ENCODE data around the gene ZSCAN20.

ZSCAN20 gene

DNA sequence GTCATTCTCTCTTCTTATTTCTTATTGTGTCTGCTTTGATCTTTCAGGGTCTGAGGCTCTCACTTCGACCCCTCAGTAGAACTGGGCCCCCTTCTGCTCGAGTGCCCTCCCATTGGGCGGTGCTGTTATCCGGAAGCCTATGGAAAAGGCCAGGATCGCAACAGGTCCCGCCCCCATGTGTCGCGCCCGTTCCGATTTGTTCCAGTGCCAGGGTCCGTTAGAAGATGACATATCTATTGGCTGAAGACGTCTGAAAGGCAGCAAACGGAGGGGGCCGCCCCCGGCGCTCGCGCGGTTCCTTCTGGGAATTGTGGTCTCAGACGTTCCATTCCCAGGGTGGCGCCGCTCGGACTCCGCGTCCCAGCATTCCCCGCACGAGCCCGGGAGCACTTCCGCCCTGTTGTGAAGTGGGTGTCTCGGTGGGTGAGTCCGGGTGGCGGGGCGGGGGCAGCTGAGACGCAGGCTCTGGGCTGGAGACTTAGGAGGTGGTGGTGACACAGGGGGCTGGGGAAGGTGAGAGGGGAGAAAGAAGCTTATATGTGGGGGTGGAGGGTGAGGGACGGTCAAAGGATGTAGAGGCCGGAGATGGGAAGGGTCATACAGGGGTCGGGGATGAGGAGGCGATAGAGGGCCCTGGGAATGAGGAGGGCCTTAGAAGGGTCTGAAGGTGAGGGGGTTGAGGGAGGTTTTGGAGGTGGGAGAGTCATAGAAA is at the start of gene ZSCAN20:
ZSCAN20 (plus strand) TSS at position 377 of the 712 bp plus-strand sequence. CDS start 6,644 bp downstream, outside the sequence.
- DNase-seq (ENCODE audit: low read depth) = peak; percentile 86

- no peak for DNase-seq (ENCODE audit: low read depth)
Observed at GRCh38 chr1:33424205-33424604, 48.2 kb upstream of the ZSCAN20 start.

GRCh38 chr1:33424610-33425009 is 47.8 kb upstream of the ZSCAN20 start:
- no peak for DNase-seq (ENCODE audit: low read depth)

- DNase-seq (ENCODE audit: low read depth) = no peak
Observed at GRCh38 chr1:33425900-33426299, 46.5 kb upstream of the ZSCAN20 start.

GRCh38 chr1:33426916-33427315 is 45.5 kb upstream of the ZSCAN20 start:
- no peak for DNase-seq (ENCODE audit: low read depth)

DNA sequence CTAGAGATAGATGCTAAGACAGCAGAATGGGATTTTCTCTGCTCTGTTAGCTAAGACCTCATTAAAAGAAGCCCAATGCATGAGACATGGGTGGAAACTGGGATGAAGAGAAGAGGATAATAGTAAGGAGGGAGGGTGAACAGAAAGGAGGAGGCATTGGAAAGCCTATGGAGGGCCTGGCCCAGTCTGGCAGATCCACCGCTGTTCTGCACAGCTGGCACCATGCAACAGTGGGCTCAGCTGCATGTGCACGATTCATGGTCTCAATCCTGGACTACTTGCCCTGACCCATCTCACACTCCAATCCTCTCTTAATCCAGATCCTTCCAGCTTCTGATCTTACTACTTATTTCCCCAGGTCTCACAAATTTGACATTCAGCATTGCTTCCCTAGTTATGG is 43.8 kb upstream of the ZSCAN20 start:
- DNase-seq (ENCODE audit: low read depth) = no peak

GRCh38 chr1:33429332-33429731 is 43.1 kb upstream of the ZSCAN20 start:
- DNase-seq (ENCODE audit: low read depth) = no peak

DNA sequence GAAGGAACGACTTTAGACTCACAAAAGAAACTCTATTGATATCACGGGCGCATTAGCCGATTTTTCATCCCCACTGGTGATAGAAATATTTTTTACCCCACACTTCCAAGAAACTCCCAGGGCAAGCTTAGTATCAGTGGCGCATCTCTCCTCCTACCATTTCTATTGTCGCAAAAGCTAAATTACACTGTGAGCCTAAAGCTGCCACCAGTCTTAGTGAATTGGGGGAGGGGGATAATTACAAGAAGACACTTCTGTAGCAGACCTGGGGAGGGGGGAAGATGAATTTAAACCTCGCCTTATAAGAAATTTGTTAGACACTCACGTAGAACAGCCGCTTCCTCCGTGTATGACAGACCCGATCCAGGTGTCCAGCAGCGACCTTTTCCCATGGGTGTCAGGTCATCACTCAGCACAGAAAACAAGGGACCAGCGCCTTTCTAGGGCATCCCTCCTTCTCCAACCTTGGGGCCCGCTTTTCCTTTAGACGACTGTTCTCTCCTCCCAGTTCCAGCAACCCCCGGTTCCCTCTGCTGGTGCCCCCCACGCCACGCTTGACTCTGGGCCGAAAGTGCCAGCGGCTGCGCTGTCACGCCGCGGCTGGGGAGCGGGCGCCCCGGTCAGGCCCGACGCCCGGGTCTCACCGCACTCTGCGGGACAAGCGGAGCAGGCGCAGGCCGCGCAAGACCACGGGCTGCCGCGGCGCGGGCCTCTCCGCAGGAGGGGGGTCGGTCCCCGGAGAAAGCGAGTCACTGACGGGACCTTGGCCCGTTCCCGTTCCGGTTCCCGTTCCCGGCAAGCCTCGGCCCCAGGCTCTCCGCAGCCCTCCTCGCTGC is 42.4 kb upstream of the ZSCAN20 start:
- peak; percentile 6 for DNase-seq (ENCODE audit: low read depth)

- DNase-seq (ENCODE audit: low read depth) = peak; percentile 89
Observed at GRCh38 chr1:33430692-33431593, 41.5 kb upstream of the ZSCAN20 start, which contains the start of gene PHC2. Gene PHC2, minus strand, starts transcription at chr1:33431095. Its CDS starts 55,556 bp downstream, at chr1:33375539.

DNA sequence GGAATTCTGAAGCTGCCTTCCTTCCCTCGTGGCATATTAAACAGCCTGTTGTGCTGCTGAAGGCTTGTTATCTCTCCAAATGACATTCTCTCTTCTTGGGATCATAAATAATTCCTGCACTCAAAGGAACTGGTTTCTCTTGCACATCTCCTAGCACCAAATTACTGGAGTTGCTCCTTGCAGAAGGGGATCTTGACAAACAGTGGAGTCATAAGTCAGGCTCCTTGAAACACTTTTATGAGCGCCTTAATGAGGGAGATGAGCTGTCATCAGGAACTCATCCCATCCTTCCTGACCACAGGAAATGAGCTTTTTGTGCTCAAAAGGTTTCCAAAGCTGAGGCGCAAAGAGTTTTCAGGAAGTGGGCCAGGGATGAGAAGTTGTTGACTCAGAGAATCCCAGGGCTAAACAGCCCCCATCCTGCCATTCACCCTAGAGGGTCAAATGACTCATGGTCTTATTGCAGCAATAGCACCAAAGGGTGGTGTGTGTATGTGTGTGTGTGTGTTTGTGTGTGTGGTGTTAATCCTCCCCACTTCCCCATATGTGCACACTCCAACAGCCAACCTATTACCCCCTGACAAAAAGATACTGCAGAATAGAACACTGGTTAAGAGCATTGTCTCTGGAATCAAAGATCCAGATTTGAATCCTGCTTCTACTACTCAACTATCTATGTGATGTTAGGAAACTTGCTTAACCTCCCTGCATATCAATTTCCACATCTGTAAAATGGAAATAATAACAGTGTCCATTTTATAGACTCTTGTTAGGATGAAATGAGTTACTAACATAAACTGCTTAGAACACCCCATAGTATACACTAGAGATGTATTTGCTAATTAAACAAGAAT is 38.7 kb upstream of the ZSCAN20 start:
- no peak for DNase-seq (ENCODE audit: low read depth)

DNA sequence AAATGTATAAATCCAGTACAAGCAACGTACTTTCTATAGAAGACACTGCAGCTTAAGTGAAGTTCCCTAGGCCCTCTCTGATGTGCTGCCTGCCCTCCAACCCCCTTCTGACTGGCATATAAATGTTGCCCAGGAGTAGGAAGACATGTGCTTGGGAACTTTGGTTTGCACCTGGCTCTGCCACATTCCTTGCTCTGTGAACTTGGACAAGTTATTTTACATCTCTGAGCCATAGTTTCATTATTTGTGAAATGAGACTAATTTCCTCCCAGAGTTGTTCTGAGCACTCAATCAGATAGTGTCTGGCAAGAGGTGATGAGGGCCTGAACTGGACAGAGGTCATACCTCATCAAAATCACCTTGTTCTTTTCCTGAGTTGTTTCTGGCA is 38.1 kb upstream of the ZSCAN20 start:
- no peak for DNase-seq (ENCODE audit: low read depth)

- no peak for DNase-seq (ENCODE audit: low read depth)
Observed at GRCh38 chr1:33435096-33435820, 37.2 kb upstream of the ZSCAN20 start.

DNA sequence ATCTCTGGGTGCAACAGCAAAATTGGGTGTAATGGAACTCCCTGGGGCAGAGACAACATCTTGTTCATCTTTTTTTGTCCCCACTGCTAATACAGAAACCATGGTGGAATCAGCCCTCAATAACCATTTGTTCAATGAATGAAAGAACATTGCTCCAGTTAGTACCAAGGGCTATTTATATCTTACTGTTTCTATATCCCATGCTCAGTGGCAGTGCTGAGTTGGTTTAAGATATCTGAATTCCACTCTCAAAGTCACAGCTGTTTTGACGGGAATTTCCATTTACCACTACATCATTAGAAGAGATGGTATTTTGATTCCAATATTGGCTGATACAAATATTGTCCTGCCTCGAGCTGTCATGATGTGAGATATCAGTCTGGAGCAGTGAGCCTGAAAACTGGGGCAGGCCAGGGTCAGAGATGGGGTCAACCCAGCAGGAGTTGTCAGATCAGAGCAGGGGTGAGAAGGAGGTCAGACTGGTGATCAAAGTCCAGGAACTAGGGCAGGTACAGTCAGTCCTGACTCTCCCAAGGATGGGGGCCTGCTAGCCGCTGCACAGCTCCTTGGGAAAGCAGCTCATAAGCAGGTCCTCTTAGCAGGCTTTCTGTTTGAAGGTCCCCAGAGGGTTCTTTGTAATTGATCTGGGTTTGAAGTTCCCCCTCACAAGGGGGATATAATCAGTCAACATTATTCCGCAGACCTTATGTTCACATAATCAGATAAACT is 35.7 kb upstream of the ZSCAN20 start:
- no peak for DNase-seq (ENCODE audit: low read depth)

- no peak for DNase-seq (ENCODE audit: low read depth)
Observed at GRCh38 chr1:33438364-33439160, 33.9 kb upstream of the ZSCAN20 start.

DNA sequence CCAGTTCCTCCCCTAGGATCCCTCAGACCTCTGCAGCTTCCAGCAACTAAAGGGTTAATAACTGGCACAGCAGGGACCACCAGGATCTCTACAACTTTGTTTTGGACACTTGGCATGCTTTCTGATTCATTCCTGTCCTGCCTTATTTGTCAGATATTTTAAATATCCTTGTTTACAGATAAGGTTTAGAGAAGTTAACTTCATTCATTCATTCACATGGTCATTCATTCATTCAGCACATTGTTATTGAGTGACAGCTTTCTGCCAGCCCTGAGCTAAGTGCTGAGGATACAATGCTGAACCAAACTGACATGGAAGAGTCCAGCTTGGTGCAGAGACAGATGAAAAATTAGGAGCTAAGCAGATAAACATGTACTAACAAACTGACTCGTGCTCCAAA is 32.8 kb upstream of the ZSCAN20 start:
- no peak for DNase-seq (ENCODE audit: low read depth)

GRCh38 chr1:33441088-33441745 is 31.2 kb upstream of the ZSCAN20 start:
- DNase-seq (ENCODE audit: low read depth) = no peak

DNA sequence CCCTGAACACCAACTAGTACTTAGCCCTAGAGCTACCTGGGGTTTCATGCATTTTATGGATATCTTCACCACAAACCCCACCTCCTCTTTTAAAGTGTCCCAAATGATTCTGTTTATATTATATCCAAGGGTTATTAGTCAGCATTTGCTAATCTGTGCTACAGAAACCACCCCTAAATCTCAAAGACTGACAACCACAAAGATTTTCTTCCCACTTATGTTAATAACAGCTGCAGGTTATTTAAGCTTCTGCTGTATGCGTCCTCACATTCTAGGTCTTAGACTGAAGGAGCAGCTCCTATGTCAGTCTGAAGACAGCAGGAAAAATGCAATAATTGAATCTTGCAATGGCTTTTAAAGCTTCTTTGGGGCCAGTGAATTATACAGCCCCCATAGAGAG is 30.3 kb upstream of the ZSCAN20 start:
- DNase-seq (ENCODE audit: low read depth) = no peak

DNA sequence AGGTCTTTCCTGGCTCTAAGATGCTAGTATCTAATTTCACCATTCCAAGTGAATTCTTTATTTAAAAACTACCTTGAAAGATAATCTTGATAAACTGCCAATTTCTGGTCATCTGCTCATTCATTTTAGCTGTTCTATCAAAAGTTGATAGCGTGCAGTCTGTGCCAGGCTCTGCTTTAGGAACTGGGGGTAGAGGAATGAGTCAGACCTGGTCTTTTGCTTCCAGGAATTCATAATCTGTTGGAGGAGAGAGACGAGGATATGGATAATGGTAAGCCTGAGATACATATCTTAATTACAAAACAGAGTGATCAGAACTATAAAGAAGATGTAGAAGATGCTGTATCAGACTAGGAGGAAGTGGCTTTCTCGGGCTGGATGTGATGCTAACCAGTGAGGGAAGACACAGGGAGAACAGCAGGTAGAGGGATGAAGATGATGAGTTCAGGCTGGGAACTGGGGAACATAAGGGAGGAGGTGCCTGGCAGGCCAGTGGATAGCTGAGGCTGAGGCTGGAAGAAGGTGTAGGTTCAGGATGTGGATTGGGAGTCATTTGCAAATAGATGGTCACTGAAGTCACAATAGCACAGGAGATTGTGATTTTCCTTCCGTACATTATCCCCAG is 29.3 kb upstream of the ZSCAN20 start:
- no peak for DNase-seq (ENCODE audit: low read depth)
